H1 (cell line): ENCODE results near the gene KRT17. TPM values are rescaled to one million over a fixed set of nuclear protein-coding genes. Genes with fewer than 3 reads are reported as not detected.

Experiments
- CHD7 ChIP-seq: fragments of 300-600 bp; sonication (generic); IDR thresholded peaks from 2 replicates; pipeline ENCODE4 v1.7.1; 2012; ENCODE audit warnings: low read length, moderate library complexity, mild to moderate bottlenecking, inconsistent platforms; ENCODE audit not compliant: insufficient replicate concordance
- KDM1A ChIP-seq: fragments of 200-600, 300-600 bp; sonication (generic); IDR thresholded peaks from 2 replicates; pipeline ENCODE4 v1.7.1; 2016; ENCODE audit warnings: mild to moderate bottlenecking, low read length, borderline replicate concordance
- POU5F1 ChIP-seq: IDR thresholded peaks from 2 replicates; pipeline ENCODE4 v1.6.1; 2011; ENCODE audit warnings: low read depth, mild to moderate bottlenecking, low read length, moderate library complexity
- polyA plus RNA-seq, 7 experiments: library from polyadenylated mRNA; depleted of rRNA in 3 of 7; stranded (reverse) in 5 of 7; unstranded in 2 of 7; fragments of >200 nt in 5 of 7; fragments of 200-250 nt in 2 of 7; gene quantifications; 1 replicate in 5 of 7; 2 replicates in 1 of 7; 4 replicates in 1 of 7; pipeline versions ENCODE4 v1.2.1 to v1.2.3, GENCODE V29; 2011 to 2013; ENCODE audit warnings: missing spikeins in 2 of 7, mixed read lengths in 2 of 7
- total RNA-seq: library from RNA; stranded (reverse); fragmentation: NEBNext Ultra II Directional; extraction: Animal tissue kit (Norgen Biotek cat#: 25700); gene quantifications from 2 replicates; pipeline ENCODE4 v1.2.1, GENCODE V29; 2021

The KRT17 gene
- total and polyA plus RNA-seq, 2 of the 8 experiments (the other 6 are each of a cell fraction or from before 2014, with no cell fraction given) = 0.50 to 0.95 TPM

- TF ChIP-seq CHD7 (no peak), POU5F1 (no peak), KDM1A (peak; percentile 81; the same call in 1 of the 2 replicates)
These were observed 11.0 kb upstream of the KRT17 start (continued) for GRCh38 chr17:41635121-41636097.
